ENCODE data around the gene TMEM214.

DNA sequence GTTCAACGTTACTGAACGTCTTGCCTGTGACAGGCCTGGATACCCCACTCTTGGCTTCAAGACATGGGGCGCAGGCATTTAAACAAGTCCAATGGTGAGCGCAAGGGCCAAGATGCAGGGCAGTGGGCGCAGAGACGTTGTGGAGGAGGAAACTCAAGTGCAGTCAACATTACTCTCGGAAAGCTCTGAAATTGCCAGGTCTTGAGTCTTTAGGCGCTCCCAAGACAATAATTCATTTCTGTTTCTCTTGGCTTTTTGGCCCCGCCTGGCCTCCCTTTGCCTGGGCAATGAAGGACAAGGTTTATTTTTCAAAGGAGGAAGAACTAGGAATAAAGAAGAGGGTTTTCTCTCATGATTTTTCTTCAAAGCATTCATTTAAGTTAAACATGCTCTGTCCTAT is 13.3 kb upstream of the TMEM214 start:
- TF ChIP-seq TAF1 (IDR thresholded peaks at IDR 0.05; ENCODE audit: borderline replicate concordance, insufficient read depth, low read length): no peak
- no peak for TF ChIP-seq POLR2AphosphoS5 (IDR thresholded peaks at IDR 0.05; ENCODE audit: low read depth, low read length)
- no peak for TF ChIP-seq FOXP2 (optimal IDR thresholded peaks at IDR 0.05; ENCODE audit: borderline replicate concordance, extremely low read depth, extremely low read length, insufficient read depth)
- TF ChIP-seq, protein P1, sequence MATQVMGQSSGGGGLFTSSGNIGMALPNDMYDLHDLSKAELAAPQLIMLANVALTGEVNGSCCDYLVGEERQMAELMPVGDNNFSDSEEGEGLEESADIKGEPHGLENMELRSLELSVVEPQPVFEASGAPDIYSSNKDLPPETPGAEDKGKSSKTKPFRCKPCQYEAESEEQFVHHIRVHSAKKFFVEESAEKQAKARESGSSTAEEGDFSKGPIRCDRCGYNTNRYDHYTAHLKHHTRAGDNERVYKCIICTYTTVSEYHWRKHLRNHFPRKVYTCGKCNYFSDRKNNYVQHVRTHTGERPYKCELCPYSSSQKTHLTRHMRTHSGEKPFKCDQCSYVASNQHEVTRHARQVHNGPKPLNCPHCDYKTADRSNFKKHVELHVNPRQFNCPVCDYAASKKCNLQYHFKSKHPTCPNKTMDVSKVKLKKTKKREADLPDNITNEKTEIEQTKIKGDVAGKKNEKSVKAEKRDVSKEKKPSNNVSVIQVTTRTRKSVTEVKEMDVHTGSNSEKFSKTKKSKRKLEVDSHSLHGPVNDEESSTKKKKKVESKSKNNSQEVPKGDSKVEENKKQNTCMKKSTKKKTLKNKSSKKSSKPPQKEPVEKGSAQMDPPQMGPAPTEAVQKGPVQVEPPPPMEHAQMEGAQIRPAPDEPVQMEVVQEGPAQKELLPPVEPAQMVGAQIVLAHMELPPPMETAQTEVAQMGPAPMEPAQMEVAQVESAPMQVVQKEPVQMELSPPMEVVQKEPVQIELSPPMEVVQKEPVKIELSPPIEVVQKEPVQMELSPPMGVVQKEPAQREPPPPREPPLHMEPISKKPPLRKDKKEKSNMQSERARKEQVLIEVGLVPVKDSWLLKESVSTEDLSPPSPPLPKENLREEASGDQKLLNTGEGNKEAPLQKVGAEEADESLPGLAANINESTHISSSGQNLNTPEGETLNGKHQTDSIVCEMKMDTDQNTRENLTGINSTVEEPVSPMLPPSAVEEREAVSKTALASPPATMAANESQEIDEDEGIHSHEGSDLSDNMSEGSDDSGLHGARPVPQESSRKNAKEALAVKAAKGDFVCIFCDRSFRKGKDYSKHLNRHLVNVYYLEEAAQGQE (IDR thresholded peaks at IDR 0.05; ENCODE audit: insufficient read depth in 1 of 2, low read depth in 2 of 2, low read length in 2 of 2): no peak
- no peak for TF ChIP-seq SIN3A (IDR thresholded peaks at IDR 0.05; ENCODE audit: borderline replicate concordance, insufficient read depth, low read length)

Measured in PFSK-1 (cell line).